Heart left ventricle (tissue), 13 donors: ENCODE measurements around the gene API5.

Experiments
- POLR2A ChIP-seq, 2 donors: fragments of 450-650 bp; IDR thresholded peaks; one replicate each; pipeline ENCODE4 v1.6.1; 2017; ENCODE audit warnings: antibody characterized with exemption in 2 of 2, mild to moderate bottlenecking in 2 of 2, moderate library complexity in 2 of 2
- TF ChIP-seq, protein P1 (sequence below), 12 donors: fragments of 200-600 bp; sonication (generic) in 4 of 12; IDR thresholded peaks; one replicate each; pipeline versions ENCODE4 v1.5.0 to v1.8.0; 2018 to 2022; ENCODE audit warnings: antibody characterized with exemption in 12 of 12, mild to moderate bottlenecking in 5 of 12
- donor health status: ischemic (EF 13 %, LVEDD 7.1; RV severe dilation, severe dysfunction).
- donor health status: DM: no; HTN: yes; CAD: no.
- donor health status: DM: no; HTN: no; CAD: no.
- donor health status: ischemic (EF 25% LVEDD 6.9; RV normal size, moderate dysfunction).
- donor health status: ischemic (EF 25% LVEDD 5.7; RV mildly dilated, moderate dysfunction).
- donor health status: ischemic (EF 35%, LVEDD 5.7; RV mildly dilated, moderate dysfunction).
- donor health status: nonischemic (EF 11% LVEDD 7.7; RV severe dilation, severe dysfunction).
- donor health status: DM: yes; HTN: yes; CAD: no.
- donor health status: PGD.
- donor health status: ischemic (EF 29% LVEDD 5.4; RV normal size, mild dysfunction).
- donor health status: nonischemic (EF 23%, LVEDD 6.1; RV moderate dilation, normal function).

- TF ChIP-seq, protein P1, sequence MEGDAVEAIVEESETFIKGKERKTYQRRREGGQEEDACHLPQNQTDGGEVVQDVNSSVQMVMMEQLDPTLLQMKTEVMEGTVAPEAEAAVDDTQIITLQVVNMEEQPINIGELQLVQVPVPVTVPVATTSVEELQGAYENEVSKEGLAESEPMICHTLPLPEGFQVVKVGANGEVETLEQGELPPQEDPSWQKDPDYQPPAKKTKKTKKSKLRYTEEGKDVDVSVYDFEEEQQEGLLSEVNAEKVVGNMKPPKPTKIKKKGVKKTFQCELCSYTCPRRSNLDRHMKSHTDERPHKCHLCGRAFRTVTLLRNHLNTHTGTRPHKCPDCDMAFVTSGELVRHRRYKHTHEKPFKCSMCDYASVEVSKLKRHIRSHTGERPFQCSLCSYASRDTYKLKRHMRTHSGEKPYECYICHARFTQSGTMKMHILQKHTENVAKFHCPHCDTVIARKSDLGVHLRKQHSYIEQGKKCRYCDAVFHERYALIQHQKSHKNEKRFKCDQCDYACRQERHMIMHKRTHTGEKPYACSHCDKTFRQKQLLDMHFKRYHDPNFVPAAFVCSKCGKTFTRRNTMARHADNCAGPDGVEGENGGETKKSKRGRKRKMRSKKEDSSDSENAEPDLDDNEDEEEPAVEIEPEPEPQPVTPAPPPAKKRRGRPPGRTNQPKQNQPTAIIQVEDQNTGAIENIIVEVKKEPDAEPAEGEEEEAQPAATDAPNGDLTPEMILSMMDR (IDR thresholded peaks at IDR 0.05): no peak
- no peak for TF ChIP-seq POLR2A (IDR thresholded peaks at IDR 0.05)
Observed at GRCh38 chr11:43360361-43361032, 48.7 kb downstream of the API5 start.
